HG03432 (cell line): ENCODE measurements around the gene NEK6.
A peak's percentile ranks its signal among the peaks of the same experiment; 100 is the strongest.

Experiments used
- ATAC-seq: cut with Tn5 transposase; IDR thresholded peaks from one replicate; pipeline ENCODE4 v1.9.1; 2021; ENCODE audit warnings: mild to moderate bottlenecking, moderate library complexity; ENCODE audit not compliant: unreplicated experiment

Gene NEK6

DNA sequence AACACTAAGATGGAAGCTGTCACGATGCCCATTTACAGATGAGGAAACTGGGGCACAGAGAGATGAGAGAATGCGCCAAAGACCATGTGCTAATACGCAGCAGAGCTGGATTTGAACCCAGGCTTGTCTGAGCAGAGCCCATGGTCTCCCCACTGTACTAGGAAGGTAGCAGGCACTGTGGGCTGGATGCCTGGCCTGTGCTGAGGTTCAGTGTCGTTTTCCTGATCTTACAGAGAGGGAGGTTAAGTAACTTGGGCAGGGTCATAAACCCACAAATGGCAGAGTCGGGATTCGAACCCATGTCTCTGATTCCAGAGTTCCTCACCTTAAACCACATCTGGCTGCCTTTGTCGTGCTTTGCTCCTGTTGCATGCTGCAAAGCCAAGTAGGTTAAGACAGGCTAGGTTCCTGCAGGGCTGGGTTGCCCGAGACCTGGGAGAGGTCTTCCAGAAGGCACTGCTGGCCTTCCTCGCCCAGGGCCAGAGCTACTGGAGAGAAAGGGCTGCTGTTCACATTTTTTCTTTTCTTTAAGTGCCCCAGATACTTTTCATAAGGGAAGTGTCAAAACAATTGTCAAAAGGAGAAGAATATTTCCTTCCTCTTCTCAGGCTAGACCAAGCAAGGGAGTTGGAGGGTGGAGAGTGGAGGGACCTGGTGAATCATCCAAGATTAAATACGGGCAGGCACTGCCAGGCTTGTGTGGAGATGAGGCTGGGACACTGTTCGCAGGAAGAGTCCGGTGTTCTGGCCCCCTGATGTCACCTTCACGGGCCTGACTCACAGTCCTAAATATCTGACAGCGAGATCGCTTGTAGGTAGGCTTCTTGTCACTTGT is 3.2 kb downstream of the NEK6 start:
- ATAC-seq: no peak

DNA sequence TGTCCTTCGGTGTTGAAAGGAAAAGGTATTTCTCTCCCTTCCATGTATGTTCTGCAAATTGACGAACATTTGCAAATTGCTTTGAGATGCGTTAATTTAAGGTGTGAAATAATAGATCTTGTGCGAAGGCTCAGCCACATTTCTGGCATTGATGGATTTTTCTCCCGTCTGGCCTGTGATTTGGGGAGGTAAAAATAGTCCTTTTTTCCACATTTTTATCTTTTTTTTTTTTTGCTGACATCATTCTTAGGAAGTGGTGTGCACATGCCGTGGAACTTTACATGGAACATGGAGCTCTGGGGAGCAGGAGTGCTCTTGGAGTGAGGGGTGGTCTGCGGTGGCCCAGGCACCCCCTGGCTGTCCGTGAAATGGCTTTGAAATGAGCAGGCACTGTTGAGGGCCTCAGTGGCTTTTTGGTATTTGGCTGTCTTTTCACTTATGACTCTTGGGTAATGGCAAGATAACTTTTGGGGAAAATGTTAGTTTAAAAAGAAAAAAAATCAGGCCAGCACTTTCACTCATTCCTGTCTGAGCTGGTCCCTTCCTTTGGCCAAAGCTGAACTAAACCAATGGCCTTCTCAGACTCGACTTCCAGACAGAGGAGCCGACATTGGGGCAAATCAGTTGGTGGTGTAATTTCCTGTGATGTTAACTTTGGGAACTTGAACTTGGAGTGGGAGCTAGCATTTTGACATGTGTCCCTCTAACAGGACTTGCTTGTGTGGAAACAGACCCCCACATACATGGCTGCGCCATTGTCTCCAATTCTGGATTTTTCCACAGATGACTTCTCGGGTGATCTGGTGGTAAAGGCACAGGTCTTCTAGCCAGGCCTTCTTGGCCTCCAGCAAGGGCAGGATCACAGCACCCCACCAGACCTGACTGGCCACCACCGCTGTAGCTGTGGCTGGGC is 4.2 kb downstream of the NEK6 start:
- no peak for ATAC-seq

DNA sequence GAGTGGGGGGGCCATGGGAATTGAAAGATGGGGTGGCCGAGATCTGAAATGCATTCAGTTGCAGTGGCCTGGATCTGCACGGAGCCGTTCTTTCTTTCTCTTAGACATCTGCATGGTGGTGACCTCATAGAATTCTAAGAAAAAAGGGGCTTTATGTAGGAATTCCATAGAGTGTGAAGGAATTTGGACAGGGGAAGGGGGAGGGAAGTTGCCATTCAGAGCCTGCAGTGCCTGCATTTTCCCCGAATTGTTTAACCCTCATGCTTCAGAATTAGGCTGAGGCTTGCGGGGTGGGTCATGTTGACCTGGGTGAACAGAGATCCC is 4.9 kb downstream of the NEK6 start:
- ATAC-seq: no peak

DNA sequence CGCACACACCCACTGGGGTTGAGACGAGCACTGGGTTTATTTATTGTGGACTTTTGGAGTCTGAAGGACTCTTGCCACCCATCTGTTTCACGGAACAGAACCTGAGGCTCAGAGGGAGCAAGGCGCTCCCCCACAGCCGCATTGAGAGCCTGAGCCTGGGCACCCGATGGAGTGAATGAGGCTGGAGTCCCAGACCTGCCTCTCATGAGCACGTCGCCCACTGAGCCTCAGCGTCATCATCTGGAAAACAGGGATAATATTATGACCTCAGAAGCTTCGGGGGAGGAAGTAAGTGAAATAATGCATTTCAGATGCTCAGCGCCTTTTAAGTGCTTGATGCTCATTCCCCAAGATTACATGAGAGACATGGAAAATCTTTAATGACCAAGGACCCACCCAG is 5.5 kb downstream of the NEK6 start:
- ATAC-seq: no peak

DNA sequence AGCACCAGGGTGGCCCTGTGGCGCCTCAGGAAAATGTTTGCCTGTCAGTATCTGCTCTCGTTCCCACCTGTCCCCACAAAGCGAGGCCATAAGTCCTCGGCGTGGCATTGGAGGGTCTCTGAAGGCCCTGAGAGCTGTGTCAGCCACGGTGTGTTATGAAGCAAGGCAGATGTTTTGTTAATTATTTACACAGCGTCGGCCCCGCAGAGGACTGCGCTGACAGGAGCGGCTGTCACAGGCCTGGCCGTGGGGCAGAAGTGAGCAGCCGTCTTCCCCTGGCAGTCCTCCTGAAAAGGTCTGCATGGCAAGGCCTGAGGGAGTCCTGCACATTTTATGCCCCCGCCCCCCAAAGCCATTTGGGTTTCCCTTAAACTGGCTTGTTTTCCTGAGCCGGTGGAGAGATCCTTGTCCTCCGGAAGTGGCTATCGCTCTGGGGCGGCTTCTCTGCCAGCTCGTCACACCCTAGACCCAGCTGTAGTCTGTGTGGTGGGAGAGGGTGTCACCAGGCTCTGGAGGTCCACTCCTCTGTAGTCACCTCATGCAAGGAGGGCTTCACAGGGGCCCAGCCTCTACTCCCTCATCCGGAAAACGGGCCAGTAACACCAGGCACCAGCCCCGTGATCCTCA is 6.2 kb downstream of the NEK6 start:
- ATAC-seq: no peak

DNA sequence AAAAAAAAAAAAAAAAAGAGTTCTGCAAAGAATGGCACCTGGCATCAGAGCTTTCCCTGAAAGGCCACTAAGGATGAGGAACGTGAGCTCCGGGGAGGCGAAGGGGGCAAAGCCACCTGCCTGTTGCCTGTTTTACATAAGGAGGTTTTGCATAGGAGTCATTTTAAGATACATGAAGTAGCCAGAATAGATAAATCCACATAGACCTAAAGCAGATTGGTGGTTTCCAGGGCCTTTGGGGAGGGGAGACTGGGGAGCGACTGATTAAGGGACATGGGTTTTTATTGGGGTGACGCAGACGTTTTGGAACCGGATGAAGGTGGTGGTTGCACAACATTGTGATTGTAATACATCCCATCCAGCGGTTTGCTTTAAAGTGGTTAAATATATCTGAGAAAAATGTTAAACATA is 7.1 kb downstream of the NEK6 start:
- ATAC-seq: peak; percentile 68

DNA sequence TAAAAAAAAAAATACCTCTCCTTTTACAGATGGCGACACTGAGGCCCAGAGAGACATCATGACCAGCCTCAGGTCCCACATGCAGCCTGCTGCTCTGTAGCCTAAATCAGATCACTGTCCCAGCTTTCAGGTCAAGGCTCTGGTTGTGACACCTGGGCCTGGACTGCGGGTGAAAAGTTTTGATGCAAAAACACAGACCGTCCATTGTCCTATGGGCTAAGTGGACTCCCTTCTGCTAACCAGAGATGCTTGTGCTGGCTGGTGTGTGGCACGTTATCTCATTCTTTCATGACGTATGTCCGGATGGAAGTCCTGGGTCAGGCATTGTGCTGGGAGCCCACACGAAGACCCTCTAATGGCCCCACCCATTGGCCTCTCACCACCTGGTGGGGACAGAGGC is 7.8 kb downstream of the NEK6 start:
- no peak for ATAC-seq

DNA sequence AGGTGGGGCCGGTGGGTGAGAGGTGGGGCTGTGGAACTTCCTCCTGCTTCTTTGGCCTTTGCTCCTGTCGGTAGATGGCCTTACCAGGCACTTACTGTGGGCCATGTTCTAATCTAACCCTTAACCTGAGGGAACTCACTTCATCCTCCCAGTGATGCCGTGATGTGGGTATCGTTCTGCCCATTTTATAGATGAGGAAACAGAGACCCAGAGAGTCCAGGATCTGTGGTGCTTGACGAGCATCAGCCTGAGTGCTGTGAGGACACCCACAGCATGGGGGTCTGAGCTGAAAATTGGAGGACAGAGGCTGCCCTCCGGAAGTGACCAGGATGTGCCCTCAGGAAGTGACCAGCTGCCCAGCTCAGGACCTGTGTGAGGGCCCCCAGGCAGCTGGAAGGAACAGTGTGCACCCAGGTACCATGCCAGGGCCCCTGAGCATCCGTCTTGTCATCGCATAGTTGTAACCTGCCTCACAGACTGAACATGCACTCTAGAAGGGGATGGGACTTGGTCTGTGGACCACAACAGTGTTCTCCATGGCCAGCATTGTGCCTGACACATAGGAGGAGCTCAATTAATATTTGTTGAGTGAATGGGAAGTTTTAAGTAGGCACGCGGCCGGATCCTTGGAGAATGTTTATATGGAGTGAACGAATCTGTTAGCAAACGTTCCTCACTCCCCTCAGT is 8.5 kb downstream of the NEK6 start:
- ATAC-seq: no peak

DNA sequence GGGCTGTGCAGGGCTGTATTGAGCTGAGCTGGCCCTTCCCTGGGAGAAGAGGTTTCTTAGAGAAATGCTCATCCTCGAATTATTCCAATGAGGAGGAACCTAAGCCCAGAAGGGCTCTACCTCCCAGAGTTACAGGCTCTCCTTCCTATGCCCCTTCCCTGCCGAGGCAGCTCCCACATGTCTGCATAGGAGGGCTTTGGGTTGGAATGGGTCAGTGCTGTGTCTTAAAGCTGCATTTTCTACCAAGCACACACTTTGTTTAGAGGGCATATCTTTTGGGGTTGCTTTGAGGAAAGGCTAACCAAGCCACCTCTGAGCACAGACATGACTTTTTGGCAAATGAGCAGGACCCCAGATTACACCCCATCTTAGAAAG is 9.1 kb downstream of the NEK6 start:
- ATAC-seq: no peak

DNA sequence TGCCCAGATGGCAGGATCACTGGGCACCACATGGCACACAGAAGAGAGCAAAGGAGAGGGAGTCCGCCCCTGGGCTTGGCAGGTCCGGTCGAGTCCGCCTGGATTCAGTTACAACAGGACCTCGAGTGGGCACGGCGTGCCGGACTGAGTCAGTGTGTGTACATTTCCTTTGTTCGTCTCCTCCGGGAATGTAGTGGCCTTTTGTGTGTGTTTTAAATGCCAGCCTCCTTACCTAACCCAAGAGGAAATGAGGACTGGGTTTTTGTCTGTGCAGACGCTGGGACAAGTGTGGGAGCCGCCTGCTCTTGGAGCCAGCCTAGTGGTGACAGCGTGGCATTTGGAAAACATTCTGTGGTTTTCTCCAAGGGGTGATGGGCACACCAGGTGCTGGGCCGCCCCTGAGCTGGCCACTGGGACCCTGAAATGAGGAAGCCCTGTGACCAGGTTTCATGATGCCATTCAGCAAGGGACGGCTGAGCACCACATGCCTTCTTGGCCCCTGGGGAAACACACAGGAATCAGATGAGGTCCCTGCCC is 9.6 kb downstream of the NEK6 start:
- ATAC-seq: no peak

DNA sequence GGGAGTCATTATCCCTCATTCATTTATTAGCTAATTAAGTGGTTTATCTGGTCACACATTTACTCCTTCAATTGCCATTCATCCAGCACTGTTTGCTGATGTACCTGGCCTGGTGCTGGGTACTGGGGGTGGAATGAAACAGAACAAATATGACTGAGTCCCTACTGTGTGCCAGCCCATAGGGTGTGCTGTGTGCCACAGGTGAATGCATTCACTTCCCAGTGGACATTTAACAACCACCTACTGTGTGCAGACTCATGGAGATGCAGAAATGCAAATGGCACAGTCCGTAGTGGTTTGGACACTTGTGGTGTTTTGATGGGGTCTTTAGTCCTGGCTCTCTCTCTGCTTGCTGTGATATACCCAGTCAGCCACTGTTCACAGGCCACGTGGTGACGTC is 10.5 kb downstream of the NEK6 start:
- no peak for ATAC-seq

DNA sequence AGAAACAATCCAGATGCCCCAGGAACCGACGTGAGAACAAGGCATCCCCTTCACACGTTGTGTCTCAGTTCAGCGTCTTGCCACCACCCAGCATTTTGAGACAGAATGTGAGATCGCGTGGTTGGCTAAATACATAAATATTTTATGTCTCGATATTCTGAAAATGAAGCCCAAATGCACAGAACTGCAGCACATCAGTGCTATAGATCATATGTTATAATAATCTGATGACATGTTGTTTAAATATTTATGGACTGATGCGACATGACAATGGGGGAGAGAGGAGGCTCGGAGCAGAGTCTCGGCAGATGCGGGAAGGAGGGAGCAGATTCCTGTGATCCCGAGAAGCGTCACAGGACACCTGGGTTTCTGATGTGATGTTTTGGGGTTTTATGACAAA is 10.9 kb downstream of the NEK6 start:
- ATAC-seq: no peak

DNA sequence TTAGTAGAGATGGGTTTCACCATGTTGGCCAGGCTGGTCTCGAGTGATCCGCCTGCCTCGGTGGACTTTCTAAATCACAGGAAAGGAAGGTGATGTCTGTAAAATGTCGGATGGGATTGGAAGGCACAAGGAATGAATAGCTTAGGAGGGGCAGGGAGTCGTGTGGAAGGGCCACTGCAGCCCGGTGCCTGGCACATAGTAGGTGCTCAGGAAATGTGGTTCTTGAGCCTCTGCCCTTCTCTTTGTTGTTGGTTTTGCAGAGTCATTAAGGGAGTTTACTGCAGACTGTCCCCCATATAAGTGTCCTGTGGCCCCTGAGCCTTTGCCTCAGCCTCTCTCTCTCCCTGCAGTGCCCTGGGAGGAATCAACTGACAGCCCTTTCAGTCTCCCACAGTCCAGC is 11.8 kb downstream of the NEK6 start:
- no peak for ATAC-seq

DNA sequence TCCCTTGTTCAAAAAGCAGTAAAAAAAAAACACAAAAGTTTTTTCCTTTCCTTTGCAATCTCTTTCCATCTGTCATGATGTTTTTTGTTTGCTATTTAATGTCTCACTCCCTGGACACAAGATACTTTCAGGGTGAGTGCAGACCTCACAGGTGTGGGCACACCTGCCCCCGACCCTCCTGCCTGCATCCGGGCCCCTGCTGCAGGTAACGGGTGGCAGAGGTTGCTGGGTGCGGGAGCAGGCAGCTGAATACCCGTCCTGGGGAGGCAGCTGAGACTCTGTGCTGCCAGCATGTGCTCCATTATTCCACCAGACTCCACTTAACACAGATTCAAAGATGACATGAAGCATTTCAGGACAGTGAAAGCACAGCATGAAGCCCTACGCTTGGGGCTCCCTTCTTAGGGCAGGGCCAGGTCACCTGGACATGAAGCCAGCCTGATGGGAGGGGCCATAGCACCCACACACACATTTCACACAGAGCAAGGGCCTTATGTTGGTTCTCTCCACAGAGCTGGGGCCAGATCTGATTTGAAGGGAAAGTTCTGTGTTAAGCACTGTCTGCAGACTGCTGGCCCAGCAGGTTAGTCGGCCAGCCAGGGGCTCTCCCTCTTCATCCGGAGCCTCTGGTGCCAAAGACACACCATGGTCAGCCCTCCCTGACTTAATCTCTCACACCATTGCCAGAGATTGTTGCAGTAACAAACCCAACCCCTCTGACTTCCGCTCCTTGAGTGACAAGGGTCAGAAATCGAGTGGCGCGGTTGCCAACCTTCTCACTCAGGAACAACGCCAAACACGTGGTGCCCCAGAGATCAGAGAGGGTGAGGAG is 13.0 kb downstream of the NEK6 start:
- ATAC-seq: no peak

DNA sequence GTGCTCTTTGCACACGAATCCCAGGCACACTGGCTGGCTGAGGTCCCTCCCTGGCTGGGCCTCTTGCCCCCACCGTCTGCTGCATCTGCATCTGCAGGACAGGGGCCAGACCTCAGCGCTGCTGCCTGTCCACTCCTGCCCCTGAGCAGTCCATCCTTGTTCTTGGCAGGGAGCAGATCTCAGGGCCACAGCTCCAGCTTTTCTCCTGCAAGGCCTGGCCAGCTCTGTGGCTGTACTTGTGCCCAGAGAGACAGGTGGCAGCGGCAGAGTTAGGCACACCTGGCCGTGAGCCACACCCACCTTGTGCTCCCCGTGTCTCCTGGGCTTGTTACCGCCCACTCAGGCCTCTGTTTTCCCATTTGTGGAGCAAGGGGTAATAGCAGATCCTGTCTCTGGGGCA is 13.9 kb downstream of the NEK6 start:
- ATAC-seq: no peak

DNA sequence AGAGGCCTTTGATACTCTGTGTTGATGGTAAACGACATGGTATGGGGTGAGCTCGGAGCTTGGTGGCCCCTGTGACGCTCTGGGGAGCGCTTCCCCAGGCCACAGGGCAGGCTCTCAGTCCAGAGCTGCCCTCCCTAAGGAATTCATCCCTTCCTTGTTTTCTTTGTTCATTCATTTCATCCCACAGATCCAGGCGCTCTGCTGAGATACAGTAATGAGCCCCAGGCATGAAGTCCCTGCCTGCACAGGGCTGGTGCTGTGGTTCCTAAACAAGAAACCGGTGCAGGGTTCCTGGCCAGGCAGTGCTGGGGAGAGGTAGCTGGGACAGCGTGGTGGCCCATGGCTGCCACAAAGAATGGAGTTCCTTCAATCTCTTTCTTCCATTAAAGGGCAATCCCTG is 14.4 kb downstream of the NEK6 start:
- no peak for ATAC-seq

DNA sequence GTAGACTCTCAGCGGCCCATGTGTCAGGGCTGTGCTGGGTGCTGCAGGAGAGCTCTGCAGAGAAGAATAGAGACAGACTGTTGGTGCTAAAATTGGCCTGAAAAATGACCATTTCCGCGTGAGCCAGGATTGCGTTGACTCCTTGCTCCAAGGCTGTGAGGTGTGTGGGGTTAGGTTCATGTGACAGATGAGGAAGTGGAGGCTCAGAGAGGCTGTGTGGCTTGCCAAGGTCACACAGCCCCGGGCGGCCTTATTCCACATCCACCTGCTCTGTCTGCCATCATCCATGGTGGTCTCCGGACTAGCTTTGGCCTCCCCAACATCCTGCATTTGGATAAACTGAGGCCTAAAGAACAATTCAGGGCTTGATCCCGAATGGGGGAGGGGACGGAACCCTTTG is 15.2 kb downstream of the NEK6 start:
- ATAC-seq: no peak

DNA sequence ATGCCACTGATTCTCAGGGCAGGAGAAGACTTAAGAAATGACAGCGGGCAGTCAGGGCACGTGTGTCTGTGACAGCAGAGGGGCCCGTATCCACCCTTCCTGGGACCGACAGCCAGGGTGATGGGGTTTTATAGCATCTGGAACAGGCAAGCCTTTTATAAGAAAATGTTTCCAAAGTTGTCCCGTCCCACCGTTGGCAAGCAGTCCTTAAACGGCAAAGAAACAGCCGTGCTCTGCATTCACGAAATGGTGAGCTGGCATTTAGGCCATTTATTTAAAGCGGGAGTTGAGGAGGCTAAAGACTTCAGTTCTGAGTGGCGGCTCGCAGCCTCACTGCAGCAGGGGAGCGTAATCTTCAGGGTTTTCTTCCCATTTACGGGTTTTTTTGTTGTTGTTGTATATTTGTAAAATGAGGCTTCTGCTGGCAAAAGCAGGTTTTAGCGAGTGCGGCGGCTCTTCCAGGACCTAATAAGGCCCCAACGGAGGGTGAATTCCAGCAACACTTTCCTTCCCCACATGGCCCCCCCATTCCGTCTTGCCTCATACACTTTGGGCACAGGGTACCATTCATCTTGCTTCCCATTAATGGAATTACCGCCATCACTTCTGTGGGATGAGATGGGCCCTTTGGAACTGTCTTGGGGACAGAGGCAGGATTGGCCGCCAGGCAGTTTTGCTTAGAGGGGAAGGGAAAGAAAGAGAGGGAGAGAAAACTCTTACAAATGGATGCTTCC is 15.8 kb downstream of the NEK6 start:
- no peak for ATAC-seq

DNA sequence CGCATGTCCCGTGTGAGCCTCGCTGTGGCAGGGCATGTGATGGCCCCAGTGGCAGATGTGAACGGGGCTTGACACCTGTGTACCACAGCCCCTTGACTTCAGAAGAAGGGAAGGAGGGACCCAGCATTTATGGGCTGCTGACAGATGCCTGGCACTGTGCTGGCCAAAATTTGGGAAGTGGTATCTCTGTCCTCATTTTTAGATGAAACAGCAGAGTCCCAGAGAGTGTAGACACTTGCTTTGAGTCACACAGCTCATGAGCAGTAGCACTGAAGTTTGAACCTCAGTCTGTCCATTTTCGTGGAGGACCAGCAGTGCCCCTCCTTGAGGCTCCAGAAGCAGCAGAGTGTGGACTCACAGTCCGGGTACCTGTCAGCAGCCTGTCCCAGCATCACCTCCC is 16.5 kb downstream of the NEK6 start:
- ATAC-seq: no peak

DNA sequence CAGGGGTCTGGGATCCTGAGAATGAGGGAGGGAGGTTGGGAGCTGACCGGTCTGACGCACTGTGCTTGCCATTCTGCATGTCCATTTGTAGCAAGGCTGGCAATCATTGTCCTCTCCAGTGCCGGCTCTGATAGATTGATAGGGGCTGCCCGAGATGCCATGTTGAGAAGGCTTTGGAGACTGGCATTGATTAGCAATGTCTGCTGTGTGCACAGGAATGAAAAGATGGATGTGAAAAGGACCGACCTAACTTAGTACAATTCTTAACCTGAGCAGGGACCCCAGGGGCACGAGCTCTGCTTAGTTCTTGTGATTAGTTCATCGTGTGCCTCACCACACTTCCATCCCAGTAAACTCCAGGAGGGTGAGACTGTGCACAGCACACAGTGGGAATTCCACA is 17.0 kb downstream of the NEK6 start:
- no peak for ATAC-seq
